HG03442 (cell line): ENCODE data around the gene NFE2L2.
"Not testable (repeated sequence)": the region's sequence is repeated elsewhere in the genome, so short reads cannot be mapped to it uniquely, and the experiment has no call there.

Source experiments
- ATAC-seq: cut with Tn5 transposase; IDR thresholded peaks from one replicate; pipeline ENCODE4 v1.9.1; 2021; ENCODE audit warnings: mild to moderate bottlenecking, moderate library complexity; ENCODE audit not compliant: unreplicated experiment

NFE2L2 gene

DNA sequence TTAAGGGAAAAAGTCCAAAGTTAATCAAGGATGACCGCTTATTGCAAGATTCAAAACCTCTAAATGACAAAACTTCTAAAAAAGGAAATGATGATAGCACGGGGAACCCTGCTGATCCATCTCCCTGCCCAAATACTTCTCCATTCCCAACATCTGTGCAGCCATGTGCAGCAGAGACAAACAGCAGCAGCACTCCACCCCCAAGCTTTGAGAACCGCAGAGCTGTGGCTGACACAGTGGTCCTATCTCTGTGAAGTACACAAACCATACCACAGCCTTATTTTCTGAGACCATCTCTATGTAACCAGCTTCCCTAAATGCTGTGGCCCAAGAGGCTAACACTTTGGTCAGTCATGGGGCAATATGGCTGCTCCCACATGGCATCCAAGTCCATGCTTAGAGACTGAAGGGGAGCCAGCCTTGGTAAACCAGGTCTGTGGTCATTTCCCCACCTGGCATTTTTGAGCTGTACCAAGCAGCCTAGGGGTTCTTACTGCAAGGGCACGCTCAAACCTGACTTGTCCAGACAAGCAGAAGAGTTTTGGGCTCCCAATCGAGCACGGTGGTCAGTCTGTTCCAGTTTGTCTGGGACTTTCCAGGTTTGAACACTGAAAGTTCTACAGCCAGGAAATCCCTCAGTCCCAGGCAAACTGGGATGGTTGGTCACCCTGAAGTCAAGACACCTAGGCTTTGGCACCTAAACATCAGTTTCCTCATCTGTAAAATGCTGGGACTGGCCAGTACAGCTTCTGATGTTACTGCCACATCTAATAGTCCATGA is 17.1 kb upstream of the NFE2L2 start:
- ATAC-seq, result peak; percentile 61

DNA sequence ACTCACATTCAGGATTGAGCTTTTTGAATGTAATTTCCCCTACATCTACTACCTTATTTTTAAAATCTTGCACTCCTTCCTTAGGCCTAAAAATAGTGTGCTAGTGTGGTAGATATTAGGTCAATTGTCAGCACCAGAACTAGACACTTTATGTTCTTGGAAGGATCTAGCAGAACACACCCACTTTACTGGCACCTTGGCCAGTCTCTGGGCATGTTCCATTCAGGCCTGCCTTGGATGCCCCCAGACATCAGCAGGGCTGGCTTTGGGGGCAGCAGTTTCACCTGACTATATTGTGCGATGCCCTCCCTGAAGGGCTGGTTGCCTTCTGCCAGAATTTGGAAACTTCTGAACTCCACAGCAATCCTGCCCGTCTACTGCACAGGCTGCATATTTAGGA is 15.3 kb upstream of the NFE2L2 start:
- ATAC-seq, result no peak

- ATAC-seq, result no peak
These were observed 11.2 kb upstream of the NFE2L2 start for GRCh38 chr2:177275743-177276055.

- ATAC-seq, result no peak
These were observed 10.7 kb upstream of the NFE2L2 start for GRCh38 chr2:177275040-177275742.

DNA sequence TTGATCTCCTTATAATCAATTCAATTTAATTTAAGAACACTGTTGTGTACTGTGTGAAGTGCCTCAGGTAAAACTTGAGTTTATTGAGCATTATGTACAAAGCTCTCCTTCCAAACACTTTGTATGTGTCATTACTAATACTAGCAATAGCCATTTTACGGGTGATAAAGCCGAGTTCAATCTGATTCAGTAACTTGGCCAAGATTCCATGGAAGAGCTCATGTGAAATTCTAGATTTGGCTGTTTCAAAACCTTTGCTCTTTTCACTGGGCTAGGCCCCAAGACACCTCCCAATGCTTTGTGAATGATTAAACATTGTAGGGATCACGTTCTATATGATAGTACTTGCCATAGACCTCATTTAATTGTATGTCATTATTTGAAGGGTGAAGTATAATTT is 8.9 kb upstream of the NFE2L2 start:
- ATAC-seq, result no peak

DNA sequence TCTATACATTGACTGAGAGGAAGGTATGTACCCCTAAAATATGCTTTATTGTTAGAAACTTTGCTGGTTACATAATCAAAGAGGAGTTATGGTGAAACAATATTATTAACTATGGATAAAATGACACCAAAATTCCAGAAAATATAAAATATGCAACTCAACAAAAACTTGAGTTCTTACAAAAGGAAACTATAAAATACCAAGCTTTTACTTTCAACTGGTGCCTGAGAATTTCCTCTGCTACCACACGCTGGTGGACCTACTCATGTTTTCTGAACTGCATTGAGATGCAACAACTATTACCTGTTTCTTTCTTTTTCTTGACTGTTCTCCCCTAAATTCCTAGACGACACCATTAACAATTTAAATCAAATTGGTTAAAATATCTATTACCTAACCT is 8.2 kb upstream of the NFE2L2 start:
- no peak for ATAC-seq

- no peak for ATAC-seq
These were observed 7.6 kb upstream of the NFE2L2 start for GRCh38 chr2:177271981-177272666.

- no peak for ATAC-seq
These were observed 6.0 kb upstream of the NFE2L2 start for GRCh38 chr2:177270531-177270930.

DNA sequence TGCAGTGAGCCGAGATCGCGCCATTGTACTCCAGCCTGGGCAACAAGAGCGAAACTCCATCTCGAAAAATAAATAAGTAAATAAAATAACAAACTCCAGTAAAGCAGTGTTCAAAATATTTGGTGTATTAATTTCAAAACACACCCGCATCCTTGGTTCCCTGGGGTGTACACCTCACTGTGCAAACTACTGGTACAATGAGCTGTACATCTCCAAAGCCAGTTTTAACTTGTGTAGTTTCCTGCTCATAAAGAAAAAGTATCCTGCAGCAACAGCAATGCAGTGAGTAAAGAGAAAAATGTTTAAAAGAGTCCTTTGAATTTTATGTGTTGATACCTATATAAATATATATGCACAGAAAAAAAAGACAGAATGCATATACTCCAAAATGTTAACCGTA is 4.4 kb upstream of the NFE2L2 start:
- ATAC-seq, result no peak

DNA sequence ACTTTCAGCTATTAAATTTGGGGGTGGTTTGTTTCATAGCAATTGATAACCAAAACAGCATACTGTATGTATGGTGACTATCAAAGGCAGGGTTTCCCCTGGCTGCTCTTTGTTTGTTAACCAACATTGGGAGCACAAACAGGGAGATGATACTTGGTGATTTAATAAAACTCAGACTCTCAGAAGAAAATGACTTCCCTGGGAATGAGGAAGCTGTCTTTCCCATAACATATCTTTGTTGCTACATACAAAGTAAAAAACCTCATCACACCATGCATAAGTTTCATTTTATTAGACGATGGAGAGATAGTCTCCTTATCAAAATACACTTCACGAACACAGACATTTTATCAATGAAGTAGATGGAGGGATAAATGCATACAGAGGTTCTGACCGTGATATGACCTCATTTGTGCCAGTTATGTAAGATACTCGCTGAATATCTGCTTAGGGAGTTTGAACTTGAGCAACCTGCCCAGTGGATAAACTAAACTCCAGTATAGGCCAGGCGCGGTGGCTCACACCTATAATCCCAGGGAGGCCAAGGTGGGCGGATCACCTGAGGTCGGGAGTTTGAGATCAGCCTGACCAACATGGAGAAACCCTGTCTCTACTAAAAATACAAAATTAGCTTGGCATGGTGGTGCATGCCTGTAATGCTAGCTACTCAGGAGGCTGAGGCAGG is 3.8 kb upstream of the NFE2L2 start:
- no peak for ATAC-seq

DNA sequence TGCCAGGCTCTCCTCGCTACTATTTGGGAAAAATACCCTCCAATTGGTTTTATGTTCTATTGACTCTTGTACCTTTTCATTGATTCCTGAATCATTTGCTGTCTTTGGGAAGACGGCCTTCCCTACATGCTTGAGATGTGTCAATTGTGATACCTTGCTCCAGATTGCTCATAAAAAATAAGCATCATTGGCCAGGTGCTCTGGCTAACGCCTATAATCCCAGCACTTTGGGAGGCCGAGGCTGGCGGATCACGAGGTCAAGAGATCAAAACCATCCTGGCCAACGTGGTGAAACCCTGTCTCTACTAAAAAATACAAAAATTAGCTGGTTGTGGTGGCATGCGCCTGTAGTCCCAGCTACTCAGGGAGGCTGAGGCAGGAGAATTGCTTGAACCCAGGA is 2.4 kb upstream of the NFE2L2 start:
- ATAC-seq, result not testable (repeated sequence)

DNA sequence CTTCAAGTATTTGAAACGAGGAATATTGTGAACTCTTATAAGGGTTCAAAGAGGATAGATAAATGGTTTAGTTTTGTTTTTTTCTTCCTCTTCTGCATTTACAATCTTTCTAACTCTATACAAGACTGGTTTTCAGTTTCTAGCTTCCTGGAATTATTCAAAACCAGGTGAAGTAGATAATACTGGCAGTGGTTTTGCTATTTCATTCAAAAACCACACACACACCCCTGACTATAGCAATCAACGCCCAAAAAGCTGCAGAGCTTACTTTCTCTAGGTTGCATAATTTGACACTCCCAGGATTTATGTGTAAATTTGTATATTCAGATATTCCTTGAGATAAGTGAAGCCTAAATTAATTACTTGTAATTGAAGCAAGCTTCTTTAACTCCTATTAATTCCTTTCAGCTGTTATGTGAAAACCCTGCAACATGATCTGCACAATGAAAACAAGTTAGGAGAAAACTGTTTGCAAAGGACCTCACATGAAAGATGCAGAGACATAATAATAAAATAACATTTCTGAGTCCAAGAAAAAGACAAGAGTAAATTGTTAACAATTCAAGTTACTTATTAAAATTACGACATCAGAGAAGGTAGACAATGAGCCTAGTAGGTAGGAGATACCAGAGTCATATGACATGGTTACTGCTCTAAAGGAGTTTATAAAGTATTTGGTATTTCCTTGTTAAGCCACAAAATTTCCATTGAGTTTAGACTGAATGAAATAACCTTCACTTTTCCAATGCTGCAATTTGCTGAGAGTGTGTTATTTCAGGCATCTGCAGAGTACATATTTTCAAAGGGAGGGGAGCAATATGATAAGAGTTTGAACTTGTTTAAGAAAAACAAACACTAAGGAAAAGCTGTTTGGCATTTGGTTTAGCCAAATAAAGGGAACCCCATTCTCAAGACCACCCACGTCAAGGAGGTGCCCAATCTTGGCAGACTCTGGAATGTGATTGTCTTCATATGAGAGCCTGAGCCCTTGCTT is 1.6 kb upstream of the NFE2L2 start:
- ATAC-seq, result no peak

- peak; percentile 20 for ATAC-seq
These were observed 276 bp downstream of the NFE2L2 start for GRCh38 chr2:177264209-177264692.

GRCh38 chr2:177263451-177264208 is 897 bp downstream of the NFE2L2 start:
- peak; percentile 52 for ATAC-seq

- ATAC-seq, result no peak
These were observed 1.5 kb downstream of the NFE2L2 start for GRCh38 chr2:177262958-177263450.

GRCh38 chr2:177262092-177262491 is 2.4 kb downstream of the NFE2L2 start:
- ATAC-seq, result no peak

DNA sequence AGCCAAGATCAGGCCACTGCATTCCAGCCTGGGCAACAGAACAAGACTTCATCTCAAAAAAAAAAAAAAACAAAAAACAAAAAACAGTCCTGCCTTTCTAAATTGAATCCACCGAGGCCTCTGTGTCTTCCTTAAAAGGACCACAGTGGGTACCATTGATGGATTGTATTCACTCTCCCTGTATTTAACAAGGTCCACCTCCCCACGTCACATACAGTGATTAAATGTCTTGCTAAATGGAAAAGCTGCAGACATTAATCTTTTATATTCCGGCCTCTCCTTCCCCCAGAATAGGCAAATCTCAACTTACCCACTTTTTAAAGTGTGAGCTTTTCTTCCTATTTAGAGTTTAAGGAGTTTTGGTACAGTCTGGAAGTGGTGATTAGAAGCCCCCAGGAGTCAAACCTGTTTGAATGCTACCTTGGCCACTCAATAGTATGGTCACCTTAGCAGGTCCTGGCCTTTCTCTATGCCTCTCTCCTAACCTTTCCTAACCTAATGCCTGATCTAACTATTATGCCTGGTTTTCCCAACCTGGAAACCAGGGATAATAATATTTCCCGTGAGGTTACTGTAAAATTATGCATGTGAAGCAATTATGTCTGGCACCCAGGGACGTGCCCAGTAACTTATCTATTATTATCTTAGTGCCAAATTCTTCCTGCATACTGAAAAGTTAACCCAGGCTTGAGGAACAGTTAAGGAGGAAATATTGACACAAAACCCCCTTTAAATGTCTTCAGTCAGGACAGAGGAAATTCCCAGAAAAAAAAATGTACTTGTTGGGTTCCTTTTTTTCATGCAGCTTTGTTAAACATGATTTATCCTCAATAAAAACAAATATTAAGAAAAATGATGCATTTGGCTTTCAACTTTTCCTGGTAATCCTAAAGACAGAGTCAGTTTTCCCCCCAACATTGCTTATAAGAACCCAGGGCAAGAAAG is 3.1 kb downstream of the NFE2L2 start:
- no peak for ATAC-seq

DNA sequence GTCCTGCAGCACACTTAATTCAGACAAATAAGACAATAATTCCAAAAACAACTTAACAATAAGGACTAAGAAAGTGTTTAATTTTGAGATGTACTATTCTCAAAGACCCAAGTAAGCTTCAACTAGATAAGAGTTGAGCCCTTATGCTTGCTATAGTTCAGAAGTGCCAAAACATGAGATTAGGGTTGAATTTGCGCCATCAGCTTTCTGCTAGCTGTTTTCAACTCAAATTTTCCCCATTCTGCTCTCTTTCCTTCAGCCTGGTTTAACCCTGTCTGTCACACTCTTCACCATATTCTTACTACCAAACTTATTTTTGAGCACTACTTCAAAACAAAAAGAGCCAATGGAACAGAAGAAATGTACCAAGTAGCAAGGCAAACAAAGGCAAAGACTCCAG is 4.1 kb downstream of the NFE2L2 start:
- ATAC-seq, result no peak
